Measurements from ENCODE around the gene ELK4.
A peak's percentile ranks its signal among the peaks of the same experiment; 100 is the strongest.

The ELK4 gene

DNA sequence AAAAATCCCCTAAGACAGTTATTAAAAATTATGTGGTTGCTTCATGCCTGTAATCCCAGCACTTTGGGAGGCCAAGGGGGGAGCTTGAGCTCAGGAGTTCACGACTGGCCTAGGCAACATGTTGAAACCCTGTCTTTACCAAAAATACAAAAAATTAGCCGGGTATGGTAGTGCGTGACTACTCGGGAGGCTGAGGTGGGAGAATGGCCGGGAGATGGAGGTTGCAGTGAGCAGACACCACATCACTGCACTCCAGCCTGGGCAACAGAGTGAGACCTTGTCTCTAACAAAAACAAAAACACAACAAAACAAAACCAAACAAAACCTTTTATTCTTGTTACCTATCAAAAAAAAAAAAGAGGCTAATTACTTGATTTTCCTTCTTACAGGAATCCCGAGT, 2.1 kb downstream of the ELK4 start:
- no peak for DNase-seq

- no peak for DNase-seq
Observed at GRCh38 chr1:205627956-205628355, 3.9 kb downstream of the ELK4 start.

- DNase-seq: no peak
Observed at GRCh38 chr1:205626216-205626615, 5.6 kb downstream of the ELK4 start.

GRCh38 chr1:205623646-205624045, 8.2 kb downstream of the ELK4 start:
- DNase-seq: no peak

DNA sequence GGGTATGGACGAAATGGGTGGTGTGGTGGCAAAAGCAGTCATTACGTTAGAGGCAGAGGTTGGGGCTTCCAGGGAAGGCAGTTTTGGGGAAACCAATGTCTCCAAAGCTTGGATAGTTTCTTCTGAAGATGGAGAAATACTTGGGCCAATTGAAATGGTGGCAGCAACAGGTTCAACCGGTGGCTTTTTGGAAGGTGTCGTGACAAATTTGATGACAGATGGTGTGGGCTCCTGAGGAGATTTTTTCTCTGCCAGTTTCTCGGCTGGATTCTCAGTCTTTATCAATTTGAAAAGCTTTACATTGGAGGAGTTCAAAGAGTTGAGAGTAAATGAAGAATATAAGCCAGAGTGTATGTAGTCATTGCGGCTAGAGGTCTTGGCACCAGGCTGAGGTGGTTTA, 11.5 kb downstream of the ELK4 start:
- no peak for DNase-seq

- DNase-seq: no peak
Observed at GRCh38 chr1:205619376-205619775, 12.4 kb downstream of the ELK4 start.

GRCh38 chr1:205616563-205617293, 15.1 kb downstream of the ELK4 start:
- DNase-seq: no peak

DNA sequence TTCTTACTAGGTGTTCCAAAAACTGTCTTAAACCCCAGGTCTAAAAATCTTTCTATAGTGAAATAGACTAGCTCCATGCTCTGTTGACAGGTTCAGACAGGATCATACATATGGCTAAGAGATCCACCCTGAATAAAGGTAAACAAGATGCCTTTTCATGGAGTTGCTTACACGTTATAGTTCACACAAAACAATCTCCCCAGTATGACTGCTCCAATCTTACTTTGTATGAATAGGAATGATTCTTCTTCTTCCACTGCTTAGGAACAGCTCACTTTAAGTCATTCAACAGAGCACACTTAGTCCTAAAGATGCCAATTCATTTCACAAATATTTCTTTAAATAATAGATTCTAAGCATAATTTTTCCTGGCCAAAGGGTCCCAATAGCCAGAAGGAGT, 16.0 kb downstream of the ELK4 start:
- DNase-seq: no peak

GRCh38 chr1:205613854-205614412, 17.9 kb downstream of the ELK4 start:
- no peak for DNase-seq

- no peak for DNase-seq
Observed at GRCh38 chr1:205612556-205612955, 19.3 kb downstream of the ELK4 start.

DNA sequence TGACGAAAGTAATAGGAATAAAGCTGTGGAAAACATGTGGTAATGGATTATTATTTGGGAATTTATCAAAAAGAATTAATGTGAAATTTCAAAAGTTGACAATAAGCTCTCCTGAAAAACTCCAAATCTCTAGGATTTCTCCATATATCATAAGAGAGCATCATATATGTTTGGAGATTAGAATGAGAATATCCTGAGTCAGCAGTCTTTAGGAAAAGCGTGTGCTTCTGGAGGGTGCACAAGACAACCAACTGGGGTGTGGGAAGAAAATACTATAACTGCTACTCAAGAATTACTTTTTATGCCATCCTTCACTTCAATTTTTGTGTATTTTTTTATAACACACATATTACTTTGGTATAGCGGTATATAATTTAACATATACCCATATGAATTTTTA, 19.7 kb downstream of the ELK4 start:
- DNase-seq: no peak

- DNase-seq: no peak
Observed at GRCh38 chr1:205610901-205611466, 20.8 kb downstream of the ELK4 start.

DNA sequence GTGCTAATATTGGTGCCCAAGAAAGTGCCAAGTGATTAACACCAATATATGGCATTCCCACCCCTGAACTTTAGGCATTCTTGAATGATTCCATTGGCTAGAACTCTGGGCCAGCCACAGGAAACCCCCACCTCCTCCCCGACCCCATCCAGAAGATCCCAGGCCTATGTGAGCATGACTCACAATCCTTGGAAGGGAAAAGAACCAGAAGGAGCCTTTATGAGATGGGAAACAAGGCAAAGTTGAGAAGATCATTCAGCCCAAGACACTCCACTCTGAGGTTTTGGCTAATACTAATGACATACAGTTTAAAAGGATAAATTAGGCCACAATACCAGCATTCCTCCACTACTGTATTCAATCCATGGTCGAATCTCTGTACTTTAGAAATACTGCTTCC, 21.8 kb downstream of the ELK4 start:
- no peak for DNase-seq

DNA sequence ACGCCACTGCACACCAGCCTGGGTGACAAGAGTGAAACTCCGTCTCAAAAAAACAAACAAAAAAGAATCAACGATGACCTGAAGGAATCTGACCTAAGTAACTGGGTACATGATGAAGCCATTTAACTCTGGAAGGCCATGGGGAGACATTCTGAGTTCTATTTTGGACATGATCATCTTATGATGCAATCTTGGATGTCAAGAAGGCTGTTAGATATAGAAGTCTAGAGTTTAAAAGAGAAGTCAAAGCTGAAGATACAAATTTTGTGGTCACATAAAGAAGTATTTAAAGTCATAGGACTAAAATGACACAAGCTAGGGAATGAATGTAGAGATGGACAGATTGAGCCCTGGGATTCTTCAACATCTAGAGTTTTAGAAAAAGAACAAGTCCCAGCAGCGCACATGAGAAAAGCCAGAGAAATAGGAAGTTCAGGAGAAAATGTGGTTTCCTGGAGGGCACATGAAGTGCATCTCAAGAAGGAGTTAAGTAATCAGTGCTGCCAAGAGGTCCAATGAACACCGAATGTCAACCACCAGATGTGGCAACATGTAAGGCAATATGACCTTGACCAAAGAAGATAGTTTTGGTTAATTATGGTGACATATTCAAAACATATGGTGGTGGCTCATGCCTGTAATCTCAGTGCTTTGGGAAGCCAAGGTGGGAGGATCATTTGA, 26.8 kb downstream of the ELK4 start:
- peak; percentile 32 for DNase-seq

DNA sequence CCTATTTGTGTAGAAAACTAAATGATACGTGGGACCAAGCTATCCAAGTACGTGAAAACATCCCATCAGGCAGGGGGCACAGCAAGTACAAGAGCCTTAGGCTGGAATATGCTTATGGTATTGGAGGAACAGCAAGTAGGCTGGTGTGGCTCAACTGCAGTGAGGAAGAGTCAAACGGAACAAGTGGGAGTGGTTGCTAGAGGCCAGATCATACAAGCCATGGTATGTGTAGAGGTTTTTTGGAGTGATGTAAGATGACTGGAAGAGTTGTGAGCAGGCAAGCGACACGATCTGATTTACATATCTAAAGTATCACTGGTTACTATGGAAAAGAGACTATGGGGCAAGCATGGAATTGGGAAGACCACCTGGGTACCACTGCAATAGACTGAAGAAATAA, 27.8 kb downstream of the ELK4 start:
- DNase-seq: no peak

DNA sequence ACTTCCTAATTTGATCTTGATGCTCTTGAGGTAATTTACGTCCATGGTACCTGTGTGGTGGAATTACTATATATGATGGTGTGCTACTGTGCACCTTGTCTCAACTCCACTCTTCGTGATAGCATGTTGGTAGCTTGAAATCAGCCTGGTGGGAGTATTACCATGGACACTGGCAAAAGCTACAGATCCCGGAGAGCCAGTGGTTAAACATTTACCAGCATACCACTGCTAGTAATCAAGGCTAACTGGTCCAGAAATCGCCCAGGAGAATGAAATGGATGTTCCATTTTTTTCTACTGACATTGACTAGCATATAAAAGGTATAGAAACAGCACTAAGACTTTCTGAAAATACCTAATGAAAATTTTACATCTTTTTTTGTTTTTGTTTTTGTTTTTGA, 30.6 kb downstream of the ELK4 start:
- no peak for DNase-seq

DNA sequence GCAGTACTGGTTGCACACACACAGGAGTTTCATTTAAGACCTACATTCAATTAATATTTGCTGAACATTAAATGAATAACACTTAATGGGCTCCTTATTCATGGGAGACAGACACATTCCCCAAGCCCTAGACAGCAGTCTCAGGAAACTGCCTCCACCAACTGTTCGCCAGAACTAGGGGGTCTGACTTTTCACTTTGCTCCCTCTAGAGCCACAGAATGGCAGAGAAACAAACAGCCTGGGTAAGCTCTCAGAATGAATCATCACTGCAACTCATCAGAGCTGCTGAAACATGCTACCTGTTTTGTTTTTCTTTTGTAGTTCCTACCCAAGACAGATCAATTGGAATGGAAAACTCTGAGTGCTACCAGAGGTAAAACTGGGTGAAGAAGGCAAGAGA, 31.7 kb downstream of the ELK4 start:
- DNase-seq: no peak

DNA sequence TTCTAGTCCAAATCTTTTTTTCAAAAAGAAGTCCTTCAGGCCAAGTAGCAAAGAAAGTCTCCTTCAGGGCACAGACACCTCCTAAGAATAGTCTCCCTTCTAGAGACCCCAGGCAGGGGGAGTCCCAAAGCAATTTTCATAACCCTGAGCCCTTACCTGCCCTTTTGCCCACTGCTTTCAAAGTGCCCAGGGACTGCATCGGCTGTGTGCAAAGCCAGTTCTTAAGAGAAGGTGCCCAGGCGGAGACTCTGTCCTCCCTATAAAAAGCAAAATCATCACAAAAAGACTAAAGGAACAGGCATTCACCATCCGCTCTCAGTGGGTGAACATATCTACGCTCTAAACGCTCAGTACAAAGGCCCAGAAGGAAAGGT, 32.2 kb downstream of the ELK4 start:
- no peak for DNase-seq

DNA sequence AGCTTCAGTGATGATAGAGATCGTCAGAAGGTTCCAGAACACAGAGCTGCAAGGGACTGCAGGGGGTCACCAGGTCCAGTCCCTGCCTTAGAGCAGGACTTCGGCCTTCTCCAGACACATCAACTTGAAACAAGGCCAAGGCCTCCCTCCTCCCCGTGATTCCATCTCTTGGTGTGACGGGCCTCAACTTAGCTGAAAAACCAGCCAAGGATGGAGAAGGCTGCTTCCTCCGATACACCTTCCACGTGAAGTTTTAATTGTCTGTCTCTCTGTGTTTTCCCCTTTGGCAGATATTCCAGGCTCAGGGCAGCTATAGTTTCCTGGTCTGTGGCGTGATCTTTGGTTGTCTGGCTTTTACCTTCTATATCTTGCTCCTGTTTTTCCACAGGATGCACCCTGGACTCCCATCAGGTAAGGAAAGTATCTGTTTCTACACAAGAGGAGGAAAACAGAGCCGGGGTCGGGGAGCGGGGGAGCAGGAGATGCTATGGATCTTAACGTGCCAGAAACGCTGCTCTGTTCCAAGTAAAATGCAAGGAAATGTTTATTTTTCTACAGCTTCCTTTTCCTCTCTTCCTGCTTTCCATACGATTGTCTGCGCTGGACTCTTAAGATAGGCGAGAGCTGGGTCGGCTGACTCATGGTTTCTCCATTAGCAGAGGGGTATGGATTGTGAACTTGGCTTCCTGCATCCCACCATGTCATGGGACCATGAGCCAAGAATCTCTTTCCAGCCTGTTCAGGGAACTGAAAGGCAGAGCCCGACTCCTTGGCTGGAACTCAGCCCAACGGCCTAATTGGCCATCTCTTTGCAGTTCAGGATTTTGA, 32.8 kb downstream of the ELK4 start:
- DNase-seq: no peak

DNA sequence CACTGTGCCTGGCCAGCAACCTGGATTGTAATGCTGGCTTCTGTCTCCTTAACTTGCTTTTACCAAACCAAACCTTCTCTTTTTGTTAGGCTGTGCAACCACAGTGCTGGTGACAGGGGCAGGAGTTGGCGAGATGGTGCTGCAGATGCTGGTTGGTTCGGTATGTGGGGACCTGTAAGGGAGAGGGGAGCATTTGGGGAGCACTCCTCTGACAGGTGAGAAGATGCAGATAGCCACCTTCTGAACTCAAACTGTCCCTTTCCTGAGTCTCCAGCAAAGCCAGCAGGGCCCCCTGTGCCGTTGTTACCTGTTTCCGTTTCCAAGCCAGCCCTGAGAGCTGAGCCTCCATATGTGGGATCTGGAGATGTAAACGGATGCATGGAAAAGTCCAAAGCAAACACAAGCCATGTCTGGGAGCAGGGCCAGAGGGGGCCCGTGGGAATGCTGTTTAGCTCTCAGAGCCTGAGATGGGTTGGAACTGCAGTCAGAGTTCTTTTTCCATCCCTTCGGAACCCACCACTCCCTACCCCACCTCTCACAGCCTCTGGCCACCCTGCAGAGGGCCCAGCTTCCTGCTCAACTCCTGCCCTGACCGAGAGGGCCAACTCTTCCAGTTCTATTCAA, 34.0 kb downstream of the ELK4 start:
- no peak for DNase-seq

- DNase-seq: no peak
Observed at GRCh38 chr1:205596876-205597275, 34.9 kb downstream of the ELK4 start.

DNA sequence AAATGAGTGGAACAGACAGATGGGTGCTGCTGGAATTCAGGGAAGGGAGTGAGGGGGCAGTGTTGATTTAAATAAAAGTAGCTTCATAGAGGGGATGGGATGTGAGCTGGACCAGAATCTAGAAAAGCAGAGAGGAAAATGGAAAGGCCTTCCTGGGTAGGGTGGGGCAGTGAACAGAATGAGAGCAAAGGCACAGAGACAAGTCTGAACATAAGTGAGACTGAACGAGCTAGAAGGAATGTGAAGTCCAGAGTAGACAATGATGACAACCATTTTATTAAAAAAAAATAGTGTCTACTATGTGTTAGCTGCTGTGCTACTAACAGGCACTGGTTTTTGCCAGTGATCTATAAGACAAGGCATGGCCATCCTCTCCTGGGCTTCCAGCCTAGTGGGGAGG, 36.0 kb downstream of the ELK4 start:
- DNase-seq: no peak

- DNase-seq: no peak
Observed at GRCh38 chr1:205595435-205595834, 36.4 kb downstream of the ELK4 start.

Data from OCI-M1 (cell line).